ENCODE data around the gene SMTNL1.

The SMTNL1 gene, protein sequence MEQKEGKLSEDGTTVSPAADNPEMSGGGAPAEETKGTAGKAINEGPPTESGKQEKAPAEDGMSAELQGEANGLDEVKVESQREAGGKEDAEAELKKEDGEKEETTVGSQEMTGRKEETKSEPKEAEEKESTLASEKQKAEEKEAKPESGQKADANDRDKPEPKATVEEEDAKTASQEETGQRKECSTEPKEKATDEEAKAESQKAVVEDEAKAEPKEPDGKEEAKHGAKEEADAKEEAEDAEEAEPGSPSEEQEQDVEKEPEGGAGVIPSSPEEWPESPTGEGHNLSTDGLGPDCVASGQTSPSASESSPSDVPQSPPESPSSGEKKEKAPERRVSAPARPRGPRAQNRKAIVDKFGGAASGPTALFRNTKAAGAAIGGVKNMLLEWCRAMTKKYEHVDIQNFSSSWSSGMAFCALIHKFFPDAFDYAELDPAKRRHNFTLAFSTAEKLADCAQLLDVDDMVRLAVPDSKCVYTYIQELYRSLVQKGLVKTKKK

GRCh38 chr11:57536947-57537619, at the start of gene SMTNL1:
Gene SMTNL1 (plus strand): TSS chr11:57537595. CDS start chr11:57542643, 5,048 bp downstream.
- DNase-seq: no peak

DNA sequence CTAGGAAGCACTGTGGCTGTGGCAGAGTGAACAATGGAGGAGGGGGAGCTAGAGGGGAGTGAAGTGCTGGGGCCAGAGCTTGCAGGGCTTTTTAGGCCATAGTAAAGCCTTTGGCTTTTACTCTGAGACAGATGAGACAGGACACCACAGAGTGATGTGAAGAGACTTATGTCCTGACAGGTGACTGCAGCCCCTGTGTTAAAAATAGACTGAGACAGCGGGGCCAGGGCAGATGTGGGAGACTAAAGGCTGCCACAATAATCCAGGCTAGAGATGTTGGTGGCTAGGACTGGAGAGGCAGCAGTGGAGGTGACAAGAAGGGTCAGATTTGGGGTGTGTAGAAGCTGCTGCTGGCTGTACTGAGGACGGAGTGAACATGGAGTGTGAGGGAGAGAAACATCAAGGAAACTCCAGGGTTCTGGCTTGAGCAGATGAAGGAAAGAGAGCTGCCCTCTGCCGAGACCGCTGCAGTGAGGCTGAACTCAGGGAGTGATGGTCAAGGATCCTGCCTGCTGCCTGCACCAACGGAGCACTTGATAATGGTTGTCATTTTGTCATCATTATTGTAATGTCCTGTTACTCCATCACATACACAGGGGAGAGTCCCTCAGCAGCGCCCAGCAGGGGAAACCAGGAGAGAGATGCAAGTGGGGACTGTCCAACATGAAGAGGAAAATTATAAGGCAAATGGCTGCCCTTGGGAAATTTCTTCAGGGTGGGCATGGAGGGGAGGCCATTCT, 49.3 kb upstream of the SMTNL1 start:
- DNase-seq: no peak

- DNase-seq: no peak
Observed at GRCh38 chr11:57490456-57491248, 46.7 kb upstream of the SMTNL1 start.

DNA sequence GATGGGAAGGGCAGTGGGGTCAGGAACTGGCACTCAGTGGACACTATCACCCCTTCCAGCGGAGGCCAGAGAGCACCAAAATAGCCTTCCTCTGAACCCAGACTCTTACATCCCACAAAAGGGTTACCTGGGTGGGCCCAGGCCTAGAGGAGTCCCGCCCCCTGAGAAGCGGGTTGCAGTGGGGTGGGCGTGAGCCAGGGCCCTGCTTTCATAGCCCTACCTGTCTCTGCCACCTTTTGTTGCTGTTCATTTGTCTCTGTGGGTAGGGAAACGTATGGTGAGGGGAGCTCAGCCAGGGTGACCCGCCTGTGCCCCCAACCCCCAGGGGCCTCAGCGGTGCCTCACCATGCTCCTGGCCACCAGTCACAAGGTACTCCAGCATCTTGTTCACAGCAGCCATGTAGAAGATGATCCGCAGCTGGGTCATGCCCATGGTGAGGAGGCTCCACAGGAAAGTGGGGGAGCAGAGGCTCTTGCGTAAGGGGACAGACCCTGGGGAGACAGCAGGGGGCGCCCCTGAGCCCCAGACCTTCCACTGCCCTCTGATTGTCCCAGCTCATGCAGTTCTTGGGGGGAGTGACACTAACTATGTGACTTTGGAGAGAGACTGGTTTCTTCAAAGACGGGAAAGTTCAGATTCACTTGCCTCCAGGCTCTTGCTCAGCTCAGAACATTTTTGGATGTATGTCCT, 45.9 kb upstream of the SMTNL1 start:
- DNase-seq: peak; percentile 80

GRCh38 chr11:57493507-57494503, 43.6 kb upstream of the SMTNL1 start:
- peak; percentile 92 for DNase-seq

DNA sequence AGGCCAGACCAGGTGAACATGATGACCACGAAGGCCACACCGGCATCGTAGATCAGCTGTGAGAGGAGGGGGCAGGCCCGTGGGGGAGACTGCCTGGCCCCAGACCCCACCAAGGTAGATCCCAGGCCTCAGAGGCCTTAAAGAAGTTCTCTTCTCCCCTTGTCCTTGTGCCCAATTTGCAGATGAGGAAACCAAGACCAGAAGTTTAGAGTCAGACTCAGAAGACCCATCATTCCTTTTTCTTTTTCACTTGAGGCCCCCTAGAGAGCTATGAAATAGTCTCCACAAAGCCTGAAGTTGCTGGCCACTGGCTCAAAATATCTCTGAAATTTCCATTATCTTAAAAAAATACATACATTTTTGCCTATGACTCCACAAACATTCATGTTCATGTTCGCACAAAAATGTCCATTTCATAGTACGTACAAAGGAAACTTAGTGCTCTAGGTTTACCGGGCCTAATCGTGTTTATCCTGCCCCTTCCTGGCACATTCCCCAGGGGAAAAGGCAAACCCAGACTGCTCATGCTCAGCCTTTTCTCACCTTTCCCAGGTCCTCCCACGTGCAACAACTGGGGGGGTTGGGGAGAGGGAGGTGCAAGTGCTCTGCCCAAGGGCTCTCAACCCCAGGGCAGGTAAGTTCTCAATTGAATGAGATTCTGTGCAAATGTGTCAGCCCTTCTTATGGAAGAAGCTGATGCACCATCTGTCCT, 41.1 kb upstream of the SMTNL1 start:
- no peak for DNase-seq

DNA sequence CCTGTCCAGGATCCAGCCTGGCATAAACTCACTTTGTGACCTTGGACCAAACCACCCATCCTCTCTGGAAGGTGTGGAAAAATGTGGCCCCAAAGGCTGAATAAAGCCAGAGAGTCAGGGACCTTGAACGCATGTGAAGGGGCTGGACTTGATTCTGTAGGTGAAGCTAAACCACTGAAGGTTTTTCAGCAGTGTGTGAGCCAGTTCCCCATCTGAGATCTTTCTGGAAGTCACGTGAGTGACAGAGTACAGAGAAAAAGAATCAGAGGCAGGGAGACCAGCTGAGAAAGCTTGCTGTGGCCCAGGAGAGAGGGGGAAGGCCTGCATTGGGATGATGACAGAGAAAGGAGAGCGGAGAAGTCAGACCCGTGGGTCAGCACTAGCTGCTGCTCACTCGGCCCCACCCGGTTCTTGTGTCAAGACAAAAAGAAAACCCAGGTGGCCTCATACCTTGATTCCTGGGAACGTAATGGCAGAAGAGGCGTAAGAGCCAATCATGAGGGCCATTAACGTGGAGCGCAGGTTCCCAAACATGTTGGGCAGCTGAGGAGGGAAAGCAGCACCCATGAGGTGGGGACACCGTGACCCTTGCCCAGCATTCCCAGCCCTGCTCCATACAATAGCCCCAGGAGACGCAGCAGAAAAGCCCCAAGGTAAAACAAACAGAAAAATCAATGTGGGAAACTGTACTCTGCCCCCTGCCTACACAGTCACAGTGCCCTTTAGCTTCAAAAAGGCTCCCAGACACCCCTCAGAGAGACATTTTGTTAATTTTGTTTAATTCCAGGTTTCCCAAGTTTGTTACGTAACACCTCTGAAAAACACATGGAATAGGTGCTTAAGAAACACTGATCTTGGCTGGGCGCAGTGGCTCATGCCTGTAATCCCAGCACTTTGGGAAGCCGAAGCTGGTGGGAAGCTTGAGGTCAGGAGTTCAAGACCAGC, 39.8 kb upstream of the SMTNL1 start:
- DNase-seq: no peak

DNA sequence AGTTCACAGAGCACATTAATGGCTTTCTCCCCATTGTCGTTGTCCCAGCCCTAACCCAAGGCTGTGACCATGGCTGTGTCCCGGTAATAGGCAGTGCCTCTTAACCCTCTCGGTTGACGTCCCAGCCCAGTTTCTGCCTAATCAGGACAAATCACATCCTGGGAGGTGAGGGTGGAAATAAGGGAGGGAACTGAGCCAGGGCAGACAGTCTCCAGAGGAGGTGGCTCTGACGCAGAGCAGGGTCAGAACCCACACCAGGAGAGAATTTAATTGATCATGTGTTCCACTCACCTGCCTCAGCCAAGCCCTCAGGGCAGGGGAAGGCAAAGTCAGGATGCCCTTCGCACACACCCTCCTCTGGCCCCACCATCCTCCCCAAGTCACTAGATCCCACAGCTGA, 38.9 kb upstream of the SMTNL1 start:
- no peak for DNase-seq

DNA sequence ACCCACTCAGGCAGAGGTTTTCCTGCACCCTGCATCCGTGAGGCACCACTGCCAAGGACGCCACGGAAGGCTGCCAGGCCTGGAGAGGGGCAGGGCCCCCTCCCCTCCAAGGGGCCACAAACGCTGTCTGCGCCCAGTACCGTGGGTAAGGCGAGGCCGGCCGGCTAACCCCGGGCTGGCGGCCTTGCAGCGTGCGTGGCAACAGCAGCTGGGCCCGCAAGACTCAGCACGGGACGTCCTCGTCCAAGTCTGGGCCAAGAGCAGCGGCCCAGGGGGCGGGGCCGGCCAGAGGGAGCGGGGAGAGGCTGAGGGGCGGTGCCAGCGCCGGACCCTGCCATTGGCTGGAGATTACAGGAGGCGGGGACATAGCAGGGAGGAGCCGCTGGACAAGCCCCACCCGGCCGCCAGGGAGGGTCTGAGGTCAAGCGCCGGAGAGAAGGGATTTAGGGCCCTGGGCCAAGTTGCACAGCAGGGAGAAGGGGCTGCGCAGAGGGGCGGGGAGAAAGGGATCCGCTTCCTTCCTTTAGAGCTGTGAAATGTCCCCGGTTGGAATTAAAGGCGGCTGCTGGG, 37.9 kb upstream of the SMTNL1 start:
- no peak for DNase-seq

GRCh38 chr11:57499983-57500461, 37.4 kb upstream of the SMTNL1 start:
- DNase-seq: no peak

DNA sequence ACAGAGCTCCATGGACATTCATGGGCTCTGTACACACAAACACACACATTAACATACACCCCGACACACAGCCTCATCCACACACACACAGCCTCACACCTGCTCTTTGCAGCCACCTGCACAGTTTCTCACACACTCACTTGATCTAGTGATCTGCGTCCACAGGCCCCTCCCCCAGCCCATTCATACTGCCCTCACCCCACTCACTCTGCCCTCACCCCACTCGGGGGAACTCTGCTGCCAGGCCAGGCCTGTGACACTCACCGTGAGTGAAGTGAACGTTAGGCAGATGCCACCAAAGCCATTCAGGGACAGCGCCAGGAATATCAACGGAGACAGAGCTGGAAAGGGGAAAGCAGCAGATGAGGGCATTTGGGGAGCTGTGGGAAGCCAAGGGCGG, 36.9 kb upstream of the SMTNL1 start:
- no peak for DNase-seq

DNA sequence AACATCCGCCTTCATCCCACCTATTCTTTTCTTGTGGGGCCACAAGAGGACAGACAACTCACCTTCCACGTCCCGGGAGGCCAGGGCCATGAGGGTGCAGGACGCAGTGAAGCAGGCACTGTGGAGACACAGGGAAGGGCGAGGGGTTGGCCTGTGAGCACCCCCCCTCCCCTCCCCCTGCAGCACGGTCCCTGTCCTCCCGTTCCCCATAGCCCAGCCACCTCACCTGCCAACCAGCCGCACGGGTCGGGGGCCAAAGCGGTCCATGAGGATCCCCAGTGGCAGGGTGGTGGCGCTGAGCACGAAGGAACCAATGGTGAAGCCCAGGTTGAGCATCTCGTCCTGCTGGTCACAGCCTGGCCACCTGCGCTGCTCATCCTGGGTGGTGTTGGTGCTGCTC, 36.5 kb upstream of the SMTNL1 start:
- DNase-seq: no peak

DNA sequence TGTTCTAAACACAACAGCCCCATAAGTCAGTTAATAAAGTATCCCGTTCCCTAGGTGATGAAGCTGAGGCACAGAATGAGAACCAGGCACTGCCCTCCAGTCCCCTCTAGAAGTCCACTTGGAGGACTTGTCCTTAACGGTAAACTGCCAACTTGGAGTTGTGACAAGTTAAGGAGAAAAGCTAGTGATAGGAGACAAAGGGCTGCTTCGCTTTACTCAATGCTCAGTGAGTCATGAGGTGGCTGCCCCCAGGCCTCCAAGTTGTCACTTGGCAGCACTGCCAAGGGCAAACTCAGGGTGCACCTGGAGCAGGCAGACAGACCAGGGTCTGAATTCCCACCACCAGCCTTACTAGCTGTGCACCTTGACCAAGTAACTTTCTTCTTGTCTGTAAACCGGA, 35.4 kb upstream of the SMTNL1 start:
- no peak for DNase-seq

DNA sequence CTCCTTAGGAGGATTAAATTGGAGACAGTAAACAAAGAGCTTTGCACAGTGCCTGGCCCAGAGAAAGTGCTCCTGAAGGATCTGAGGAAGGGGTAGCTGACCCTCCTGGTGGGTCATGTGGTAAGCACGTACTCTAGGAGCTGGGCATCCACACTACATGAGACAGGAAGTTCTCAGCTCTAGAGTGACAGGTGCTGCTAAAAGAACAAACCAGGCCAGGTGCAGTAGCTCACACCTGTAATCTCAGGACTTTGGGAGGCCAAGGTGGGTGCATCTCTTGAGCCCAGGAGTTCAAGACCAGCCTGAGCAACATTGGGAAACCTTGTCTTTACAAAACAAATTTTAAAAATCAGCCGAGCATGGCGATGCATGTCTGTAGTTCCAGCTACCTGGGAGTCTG, 35.0 kb upstream of the SMTNL1 start:
- no peak for DNase-seq

- DNase-seq: no peak
Observed at GRCh38 chr11:57502870-57503269, 34.5 kb upstream of the SMTNL1 start.

DNA sequence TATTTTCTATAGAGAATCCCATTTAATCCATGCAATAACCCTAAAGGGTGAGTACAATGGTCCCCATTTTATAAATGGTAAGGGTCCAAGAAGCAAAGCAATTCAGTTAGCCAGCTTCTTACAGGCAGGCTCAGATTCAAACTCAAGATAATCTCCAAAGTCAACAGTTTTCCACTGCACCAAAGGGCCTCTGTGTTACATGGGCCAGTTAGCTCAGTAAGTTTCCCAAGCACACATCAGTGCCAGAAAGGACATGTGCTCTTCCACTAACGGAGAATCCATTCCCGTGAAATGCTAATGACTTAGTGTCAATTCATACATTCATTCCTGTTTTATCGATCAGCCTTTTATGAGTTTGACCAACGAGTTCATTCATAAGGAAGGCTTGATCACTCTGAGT, 32.9 kb upstream of the SMTNL1 start:
- DNase-seq: no peak

- no peak for DNase-seq
Observed at GRCh38 chr11:57506522-57506921, 30.9 kb upstream of the SMTNL1 start.
